Amniotic epithelial cell (primary cell): ENCODE measurements around the gene MAPK11.
A peak's percentile ranks its signal among the peaks of the same experiment; 100 is the strongest.

Experiments used
- DNase-seq: peaks from one replicate; pipeline ENCODE4 v3.0.0-alpha.2; 2010; ENCODE audit warnings: low read depth

Gene MAPK11

DNA sequence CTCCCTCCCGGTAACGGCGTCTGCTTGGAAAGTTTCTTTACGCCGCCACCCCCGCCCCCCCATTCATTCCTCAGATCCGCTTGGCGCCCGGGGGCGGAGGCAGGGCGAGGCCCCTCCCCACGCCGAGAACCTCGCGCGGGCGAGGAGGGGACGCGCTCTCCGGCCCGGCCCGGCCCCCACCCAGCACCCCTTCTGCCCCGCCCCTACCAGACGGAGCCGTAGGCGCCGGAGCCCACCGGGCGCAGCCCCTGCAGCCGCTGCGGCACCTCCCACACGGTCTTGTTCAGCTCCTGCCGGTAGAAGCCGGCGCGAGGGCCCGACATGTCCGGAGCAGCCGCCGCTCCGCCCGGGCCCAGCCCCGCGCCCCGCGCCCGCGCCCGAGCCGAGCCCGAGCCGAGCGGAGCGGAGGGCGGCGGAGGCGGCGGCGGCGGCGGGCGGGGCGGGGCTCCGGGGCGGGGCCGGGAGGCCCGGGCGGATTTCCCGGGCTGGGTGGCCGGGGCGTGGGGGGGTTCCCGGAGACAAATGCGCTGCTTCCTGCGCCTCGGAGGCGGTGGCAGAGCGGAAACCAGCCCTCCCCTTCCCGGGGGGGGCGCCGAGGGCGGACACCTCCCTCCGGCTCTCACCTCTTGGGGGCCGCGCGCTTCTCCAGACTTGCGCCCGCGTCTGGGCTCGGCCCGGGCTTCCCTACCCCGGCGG lies at the start of gene MAPK11:
Gene MAPK11 (minus strand): TSS at position 411 of the 696 bp plus-strand sequence. CDS start 88 bp downstream, at position 323.
- peak; percentile 31 for DNase-seq

DNA sequence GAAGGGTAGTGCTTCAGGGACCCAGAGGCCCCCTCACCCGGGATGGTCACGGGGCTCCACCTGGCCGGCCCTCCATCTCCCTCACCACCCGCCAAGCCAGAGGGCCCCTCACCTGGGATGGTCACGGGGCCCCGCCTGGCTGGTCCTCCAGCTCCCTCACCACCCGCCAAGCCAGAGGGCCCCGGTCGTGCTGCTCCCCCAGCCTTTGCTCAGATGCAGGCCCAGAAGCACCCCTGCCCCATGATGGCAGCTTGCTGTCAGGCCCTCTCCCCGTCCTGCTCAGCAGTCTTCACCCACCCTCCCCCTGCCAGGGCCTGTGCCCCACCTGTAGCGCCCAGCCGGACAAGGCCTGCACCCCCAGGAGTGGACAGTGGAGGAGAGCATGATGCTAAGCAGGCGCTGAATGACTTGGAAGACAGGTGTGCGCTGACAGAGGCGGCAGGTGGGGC lies 49.3 kb upstream of the MAPK11 start:
- no peak for DNase-seq

DNA sequence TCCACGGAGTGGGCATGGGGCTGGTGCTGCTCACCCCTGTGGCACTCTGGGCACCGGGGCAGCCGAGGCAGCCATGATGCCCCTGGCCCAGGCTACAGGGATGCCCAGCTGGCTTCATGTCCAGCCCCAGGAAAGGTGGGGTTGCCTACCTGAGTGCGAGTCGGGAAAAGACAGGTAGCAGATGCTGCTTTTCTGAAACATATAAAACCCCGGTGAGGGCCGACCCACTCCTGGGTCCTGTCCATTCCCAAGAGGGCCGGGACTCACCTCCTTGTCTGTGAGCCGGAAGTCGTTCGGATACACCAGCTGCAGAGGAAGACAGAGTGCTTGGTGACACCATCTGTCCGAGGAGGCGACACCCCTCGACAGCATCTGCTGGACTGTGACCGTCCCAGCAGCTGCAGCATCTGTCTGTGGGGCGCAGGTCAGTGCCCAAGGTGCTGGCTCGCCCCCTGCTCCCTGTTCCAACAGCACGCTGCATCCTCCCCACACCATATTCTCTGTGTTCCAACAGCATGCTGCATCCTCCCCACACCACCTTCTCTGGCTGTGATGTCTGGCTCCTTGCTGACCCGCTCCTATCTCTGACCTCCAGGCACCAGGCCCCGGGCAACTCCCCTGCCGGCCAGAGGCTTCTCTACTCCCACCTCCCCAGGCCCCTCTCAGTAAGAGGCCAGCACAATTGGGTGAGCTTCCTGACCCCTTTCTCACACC lies 48.7 kb upstream of the MAPK11 start:
- DNase-seq, result no peak

DNA sequence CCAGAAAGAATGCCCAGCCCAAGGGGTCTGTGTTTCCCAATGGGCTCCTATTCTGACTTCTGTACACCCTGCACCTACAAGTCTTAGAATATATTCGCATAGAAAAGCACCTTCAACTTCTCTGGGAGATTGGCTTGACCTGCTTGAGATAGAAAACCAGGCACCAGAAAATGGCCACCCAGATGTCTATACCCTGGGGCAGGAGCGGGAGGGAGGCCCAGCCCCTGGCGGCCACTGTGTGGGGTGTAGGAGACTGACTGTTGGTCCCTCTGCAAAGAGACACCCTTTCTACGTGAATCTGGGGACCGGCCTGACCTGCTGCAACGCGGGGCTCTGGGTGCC lies 48.1 kb upstream of the MAPK11 start:
- DNase-seq, result no peak

DNA sequence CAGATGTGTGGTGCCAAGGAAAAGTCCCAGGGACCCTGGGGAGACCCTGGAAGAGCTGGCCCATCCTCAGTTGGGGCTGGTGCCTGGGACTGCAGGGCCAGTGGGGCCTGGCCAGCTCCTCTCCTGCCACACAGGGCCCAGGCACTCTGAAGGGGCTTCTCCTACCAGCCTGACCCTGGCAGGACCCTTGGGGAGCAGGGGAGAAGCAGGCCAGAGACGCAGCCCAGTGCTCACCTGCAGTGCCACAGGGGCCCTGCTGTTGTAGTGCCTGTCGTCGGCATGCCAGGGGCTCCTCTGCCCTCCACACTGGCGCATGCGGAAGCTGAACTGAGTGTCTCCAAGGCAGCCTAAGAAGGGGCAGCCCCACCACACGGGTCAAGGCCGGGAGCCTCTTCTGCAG lies 47.5 kb upstream of the MAPK11 start:
- no peak for DNase-seq

DNA sequence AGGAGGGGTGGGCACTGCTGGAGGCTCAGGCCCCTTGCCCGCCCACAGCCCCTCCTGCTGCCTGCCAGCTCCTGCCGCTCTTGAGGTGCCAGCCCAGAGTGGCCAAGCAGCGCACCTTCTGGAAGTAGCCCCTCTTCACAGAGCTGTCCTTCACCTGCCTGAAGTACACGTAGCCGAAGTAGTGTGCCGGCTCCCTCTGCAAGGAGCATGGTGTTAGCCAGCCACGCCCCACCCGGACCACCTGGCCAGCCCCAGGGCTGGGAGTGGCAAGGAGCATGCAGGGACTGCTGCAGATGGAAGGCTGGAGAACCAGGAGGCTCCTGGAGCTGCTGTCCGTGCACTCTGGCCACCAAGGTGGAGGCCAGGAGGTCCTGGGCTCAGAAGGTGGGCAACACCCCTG lies 47.0 kb upstream of the MAPK11 start:
- no peak for DNase-seq

DNA sequence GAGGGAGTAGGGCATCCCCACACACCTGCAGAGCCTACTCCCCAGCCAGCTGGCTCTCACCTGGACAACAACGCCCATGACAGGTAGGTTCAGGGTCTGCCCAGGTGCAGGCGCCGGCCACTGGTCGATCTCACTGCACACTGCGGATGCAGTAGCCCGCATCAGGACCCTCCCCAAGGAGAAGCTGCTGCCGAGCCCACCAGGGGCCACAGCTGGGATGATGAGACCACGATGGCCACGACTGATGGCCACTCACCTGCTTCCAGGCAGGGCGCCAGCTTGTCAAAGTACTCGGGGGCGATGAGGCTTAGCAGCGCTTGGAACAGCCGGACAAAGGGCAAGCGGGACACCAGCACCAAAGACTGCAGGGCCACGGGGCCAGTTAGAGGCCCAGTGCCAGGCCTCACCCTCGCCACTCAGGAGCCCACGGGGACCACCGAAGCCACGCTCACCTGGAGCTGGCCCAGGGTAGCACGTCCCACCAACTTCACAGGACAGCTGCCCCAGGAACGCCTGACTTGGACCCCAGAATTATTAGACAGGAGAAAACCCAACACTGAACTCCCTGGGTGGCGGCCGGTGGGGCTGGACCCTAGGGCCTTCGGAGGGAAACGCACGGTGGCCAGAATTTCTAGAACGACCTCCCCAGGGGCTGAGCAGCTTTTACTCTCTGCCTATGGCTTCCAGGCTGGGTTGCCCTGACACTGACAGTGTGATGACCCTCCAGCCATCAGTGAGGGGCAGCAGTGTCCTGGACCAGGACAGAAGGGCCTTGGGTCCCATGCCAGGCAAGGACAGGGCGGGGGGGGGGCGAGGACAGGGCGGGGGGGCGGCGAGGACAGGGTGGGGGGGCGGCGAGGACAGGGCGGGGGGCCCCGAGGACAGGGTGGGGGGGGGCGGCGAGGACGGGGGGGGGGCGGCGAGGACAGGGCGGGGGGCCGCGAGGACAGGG lies 46.2 kb upstream of the MAPK11 start:
- no peak for DNase-seq

DNA sequence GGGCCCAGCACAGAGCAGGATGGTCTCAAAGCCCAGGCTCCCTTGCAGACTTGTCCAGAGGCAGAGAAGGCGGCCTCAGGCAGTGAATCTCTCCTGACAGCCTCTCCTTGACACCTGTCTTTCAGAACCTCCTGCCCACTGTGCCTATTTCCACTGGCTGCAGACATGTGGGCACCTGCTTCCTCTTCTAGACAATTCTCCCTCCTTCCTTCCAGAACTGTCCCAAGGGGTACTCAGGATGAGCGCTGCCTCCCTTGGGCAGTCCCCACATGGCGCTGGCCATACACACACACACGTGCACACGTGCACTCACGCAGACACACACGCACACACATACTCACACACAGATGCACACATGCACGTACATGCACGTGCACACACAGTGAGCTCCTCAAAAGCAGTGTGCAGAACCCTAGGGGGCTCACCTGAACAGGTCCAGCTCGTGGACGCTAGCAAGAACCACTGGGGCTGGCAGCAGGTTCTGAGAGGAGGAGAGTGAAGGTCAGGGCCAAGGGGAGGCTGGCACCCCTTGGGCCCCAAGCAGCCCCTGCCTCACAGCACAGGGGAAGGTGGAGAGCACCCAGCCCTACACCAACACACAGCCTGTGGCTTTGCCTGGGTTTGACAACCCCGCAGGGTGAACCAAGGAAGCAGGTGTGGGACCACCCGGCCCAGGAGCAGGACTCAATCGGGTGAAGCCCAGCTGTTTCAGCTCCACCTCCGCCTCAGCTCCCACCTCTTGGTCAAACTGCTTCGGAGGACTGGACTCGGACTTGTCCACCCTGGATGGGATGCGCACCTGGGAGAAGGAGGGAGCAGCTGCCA lies 45.3 kb upstream of the MAPK11 start:
- no peak for DNase-seq

DNA sequence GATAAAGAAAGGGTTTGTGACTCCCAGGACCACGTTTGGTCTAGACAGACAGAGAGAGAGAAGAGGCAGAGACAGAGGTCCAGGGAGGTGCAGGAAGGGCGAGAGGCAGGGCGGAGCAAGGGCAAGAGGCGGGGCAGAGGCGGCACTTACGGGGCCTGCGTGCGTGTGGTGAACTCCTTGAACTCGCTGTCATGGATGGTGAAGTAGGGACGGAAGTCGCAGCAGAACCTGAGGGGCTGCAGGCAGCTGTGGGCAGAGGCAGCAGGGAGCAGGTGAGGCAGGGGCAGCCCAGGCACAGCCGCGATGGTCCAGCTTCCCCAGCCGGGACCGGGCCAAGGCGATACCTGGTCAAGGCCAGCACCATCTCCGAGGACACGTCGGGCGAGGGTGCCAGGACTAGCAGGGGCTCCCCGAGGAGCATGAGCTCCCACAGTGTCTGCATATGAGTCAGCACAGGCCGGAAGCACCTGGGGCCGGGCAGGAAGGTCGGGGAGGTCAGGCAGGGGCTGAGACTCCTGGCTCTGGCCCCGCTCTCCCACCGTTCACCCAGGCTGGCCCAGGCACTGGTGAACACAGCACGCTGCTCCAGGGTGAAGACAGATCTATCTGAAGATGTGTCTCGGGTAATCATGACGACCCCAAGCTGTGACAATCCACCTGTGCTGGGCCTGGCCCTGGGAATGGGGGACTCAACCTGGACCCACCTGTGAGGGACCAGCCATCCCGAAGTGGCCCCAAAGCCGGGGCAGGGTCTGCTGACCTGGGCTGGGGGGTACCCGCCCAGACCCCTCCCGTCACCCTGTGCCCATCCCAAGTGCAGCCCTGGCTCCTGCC lies 44.5 kb upstream of the MAPK11 start:
- DNase-seq, result no peak

DNA sequence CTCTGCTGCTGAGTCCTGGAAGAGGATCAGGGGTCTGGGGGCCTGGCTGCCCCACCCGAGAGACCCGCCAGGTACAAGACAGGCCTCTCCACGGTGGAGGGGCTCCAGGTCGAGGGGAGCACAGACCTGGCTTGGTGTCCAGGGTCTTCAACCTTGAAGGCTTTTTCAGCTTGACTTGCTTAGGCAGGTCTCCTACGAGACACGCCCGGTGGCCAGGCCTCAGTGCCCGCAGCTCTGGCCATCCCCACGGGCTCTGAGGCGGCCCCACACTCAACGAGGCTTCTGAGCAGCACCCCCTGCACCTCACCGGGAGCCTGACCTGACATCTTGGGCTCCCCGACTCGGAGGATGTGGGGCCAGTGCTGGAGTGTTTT lies 43.9 kb upstream of the MAPK11 start:
- no peak for DNase-seq

DNA sequence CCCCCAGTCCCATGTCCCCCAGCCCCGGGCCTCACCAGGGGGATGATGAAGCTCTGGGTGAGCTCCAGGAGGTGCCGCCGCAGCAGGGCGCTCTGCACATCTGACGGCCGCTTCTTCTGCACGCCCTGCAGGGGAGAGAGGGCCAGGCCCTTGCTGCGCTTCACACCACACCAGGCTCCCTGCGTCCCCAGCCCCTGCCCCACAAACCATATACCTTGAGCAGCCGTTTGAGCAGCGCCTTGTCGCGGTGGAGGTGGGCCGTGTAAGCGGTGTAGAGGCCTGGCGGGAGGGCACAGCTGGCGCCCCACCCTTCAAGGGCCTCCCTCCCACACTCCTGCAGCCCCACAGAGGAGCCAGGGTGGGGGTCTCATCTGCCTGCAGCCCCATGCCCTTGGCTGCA lies 43.4 kb upstream of the MAPK11 start:
- no peak for DNase-seq

DNA sequence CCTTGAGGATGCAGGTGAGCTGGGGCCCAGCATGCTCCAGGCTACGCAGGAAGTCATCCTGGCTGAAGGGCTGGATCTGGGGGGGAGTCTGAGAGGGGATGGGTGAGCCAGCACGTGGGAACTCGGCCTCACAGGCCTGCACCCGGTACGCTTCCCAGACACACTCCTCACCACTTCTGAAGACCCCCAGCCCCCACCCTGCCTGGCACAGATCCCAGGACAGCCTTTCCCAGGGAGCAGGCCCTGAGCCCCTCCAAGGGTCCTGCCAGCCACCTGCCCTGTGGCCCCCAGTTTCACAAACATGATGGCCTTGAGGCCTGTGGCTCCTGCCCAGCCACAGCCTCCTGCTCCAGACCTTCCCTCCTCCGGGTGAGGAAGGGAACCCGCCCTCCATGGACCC lies 42.8 kb upstream of the MAPK11 start:
- no peak for DNase-seq

DNA sequence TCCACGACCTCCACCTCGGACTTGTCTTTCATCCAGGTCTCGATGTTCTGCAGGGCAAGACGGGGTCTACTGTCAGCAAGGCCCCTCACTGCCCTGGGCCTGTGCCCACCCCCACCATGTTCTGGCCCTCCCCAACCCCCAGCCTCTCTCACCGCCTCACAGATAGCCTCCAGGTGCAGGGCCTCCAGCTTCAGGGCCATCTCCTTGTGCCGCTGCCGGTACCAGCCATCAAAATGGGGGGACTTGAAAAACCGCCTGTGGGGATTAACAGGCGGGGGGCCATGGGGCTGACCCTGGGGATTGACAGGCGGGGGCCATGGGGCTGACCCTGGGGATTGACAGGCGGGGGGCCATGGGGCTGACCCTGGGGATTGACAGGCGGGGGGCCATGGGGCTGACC lies 42.2 kb upstream of the MAPK11 start:
- DNase-seq, result no peak

DNA sequence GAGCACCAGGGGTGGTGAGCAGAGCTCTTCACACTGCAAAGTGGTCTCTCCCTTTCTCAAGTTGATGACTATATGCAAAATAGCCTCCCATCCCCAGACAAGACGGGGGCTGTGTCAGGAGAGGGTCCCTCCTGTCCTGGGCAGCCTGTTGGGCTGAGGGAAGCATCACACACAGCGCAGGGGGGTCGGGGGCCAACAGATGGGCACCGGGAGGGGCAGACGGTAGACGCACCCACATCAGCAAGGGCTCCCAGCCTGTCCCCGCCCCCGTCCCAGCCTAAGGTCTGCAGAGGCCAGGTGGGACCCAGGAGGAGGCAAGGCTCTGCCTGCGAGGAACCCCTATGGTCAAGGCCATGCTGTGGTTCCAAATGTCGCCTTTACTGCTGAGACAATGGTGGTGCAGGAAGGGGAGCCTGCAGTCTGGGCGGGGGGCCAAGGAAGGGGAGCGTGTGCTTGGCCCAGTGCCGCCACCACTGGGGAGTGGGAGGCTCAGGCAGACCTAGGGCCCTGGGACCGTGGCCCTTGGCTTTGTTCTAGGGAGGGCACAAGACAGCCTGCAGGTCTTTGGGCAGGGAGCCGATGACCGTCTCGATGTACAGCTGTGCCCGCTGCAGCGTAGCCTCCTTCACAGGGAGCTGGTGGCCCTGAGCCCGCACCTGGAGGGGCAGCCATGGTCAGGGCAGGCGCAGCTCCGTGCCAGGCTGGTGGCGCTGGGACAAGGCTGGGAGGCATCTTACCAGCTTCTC lies 41.6 kb upstream of the MAPK11 start:
- DNase-seq, result no peak

DNA sequence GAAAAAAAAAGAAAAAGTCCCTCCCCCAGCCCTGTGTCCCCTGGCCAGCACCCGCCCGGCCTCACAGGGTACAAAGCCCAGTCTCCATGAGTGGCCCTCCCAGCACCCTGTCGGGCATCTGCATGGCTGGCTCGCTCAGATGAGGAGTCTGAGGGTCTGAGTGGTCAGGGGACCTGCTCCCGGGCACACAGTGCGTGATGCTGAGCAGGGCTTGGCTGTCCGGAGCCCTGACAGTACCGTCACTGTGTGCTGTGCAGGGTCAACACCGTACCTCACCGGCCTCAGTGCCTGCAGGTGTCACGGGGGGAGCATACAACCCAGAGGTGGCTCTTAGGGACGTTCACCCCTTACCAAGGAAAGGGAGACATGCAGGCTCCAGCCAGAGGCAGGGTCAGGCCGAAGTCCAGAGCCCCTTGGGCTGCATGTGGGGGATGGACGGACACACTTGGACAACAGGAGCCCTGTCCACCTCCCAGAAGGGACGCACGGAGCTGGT lies 40.8 kb upstream of the MAPK11 start:
- DNase-seq, result no peak

DNA sequence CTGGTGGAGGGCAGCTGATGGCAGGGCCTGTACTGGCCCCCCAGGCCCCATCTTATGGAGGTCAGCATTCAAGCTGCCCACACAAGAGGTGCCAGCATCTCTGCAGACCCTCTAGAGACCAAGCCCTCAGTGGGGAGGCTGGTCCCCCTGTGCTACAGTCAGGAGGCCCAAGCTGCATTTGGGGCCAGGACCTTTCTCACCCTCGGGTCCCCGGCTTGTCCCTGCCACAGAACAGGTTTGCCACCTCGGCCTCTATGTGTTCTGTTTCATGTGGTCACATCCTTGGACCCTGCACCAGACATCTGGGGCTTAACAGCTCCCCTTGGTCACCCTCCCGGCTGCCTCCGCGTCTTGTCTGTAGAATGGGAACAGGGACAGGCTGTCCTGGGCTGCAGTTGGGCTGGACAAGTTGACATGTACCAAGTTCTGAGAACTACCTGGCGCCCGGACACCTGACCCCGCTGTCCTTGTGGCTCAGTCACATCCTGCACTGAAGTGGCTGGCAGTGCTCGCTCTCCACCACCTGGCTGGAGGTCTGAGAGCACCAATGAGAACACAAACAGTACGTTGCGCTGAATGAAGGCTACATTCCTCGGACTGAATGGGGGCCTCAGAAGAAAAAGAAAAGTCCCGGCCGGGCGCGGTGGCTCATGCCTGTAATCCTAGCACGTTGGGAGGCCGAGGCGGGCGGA lies 40.0 kb upstream of the MAPK11 start:
- no peak for DNase-seq

DNA sequence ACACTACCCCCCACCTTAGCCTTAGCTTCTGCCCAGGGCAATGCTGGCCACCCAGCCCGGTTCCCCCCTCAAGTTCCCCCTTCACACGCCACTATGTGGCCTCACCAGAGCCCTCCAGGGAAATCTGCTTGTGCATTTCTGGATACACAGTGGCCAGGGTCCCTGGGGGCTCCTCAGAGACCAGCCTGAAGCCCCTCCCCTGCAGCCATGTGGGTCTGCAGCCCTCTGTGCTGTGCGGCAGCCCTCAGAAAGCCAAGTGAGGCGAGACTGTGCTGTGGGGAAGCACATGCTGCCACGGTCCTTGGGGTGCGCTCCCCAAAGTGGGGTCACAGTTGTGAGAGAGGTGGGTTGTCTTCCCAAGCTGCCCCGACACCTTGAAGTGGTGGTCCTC lies 39.4 kb upstream of the MAPK11 start:
- no peak for DNase-seq

DNA sequence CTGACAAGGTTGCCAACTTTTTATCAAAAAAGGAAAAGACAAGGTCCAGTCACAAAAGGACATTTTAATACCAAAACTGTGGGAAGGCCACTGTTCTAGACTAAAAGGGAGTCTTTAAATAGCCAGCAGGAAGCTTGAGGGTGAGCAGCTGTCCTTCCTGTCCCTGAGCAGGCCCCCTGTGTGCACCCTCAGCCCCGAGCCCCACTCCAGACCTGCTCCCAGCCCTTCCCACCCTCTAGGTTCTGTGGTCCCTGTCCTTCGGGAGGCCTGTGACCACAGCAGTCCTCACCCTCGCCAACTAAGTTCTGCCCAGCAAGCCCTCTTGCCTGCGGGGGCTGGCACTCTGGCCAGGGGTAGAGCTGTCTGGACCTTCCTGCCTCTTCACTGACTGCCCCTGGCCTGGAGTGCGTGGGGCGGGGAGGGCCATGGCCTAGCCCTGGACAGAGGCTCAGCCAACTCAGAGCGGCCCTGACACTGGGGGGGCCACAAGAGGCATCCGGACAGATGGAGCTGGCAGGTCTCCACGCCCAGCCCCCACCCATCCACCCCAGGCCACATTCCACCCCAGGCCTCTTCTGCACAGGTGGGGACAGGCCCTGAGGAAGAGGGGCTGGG lies 38.9 kb upstream of the MAPK11 start:
- no peak for DNase-seq

DNA sequence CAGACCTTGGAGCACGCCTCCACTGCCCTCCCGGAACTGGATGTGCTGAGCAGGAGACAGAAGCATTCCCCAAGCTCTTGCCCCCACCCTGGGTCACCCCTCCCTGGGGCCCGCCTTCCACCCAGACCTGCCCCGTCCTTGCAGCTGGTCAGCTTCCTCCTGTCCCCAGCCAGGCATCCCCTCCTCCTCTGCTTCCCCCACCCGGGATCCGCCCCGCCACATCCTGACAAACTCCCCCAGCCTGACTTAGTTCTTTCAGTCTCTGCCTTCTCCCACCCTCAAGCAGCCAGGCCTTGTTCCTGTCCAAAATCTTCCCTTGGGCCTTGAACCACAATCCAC lies 38.4 kb upstream of the MAPK11 start:
- peak; percentile 53 for DNase-seq
